Neural progenitor cell (in vitro differentiated cells): ENCODE measurements around the gene CNP. TPM values are rescaled to one million over a fixed set of nuclear protein-coding genes. Genes with fewer than 3 reads are reported as not detected.

Experiments
- DNase-seq: peaks from one replicate; pipeline ENCODE4 v3.0.0-alpha.2; 2016; ENCODE audit warnings: low spot score
- H2AFZ ChIP-seq: fragments of 200-600 bp; sonication (generic); replicated peaks from 2 replicates; pipeline ENCODE4 v1.6.1; 2016; ENCODE audit warnings: antibody characterized with exemption
- H3F3A ChIP-seq: fragments of 200-600 bp; sonication (generic); 2 replicates; pipeline ENCODE4 v1.6.1; 2016; ENCODE audit warnings: antibody characterized with exemption, low read depth
- H3K27ac ChIP-seq: fragments of 200-600 bp; sonication (generic); 2 replicates; pipeline ENCODE4 v1.5.1; 2016; ENCODE audit warnings: mild to moderate bottlenecking
- H3K27me3 ChIP-seq: fragments of 200-600 bp; sonication (generic); 2 replicates; pipeline ENCODE4 v1.6.1; 2016; ENCODE audit warnings: mild to moderate bottlenecking, moderate library complexity
- H3K36me3 ChIP-seq: fragments of 200-600 bp; sonication (generic); 2 replicates; pipeline ENCODE4 v1.5.1; 2016
- H3K4me1 ChIP-seq: fragments of 200-600 bp; sonication (generic); 2 replicates; pipeline ENCODE4 v1.6.1; 2016; ENCODE audit warnings: mixed run types
- H3K4me2 ChIP-seq: fragments of 200-600 bp; sonication (generic); 2 replicates; pipeline ENCODE4 v1.6.1; 2016
- H3K4me3 ChIP-seq: fragments of 200-600 bp; sonication (generic); 2 replicates; pipeline ENCODE4 v1.5.1; 2016
- H3K79me2 ChIP-seq: fragments of 200-600 bp; sonication (generic); 2 replicates; pipeline ENCODE4 v1.6.1; 2016; ENCODE audit warnings: low read depth
- H3K9ac ChIP-seq: fragments of 200-600 bp; sonication (generic); 2 replicates; pipeline ENCODE4 v1.6.1; 2016
- H3K9me3 ChIP-seq: fragments of 200-600 bp; sonication (generic); 2 replicates; pipeline ENCODE4 v1.5.1; 2016; ENCODE audit warnings: low read depth
- H4K20me1 ChIP-seq: fragments of 200-600 bp; sonication (generic); 2 replicates; pipeline ENCODE4 v1.6.1; 2016; ENCODE audit warnings: low read depth
- H3K27ac Mint-ChIP-seq: 3 replicates; pipeline ENCODE4 v1.8.0; 2021; ENCODE audit warnings: mixed read lengths
- H3K27me3 Mint-ChIP-seq: 2 replicates; pipeline ENCODE4 v1.8.0; 2022; ENCODE audit warnings: low read depth, mild to moderate bottlenecking, inconsistent platforms, moderate library complexity, mixed read lengths; ENCODE audit not compliant: insufficient read depth
- H3K36me3 Mint-ChIP-seq: 3 replicates; pipeline ENCODE4 v1.8.0; 2021; ENCODE audit warnings: mixed read lengths
- H3K4me1 Mint-ChIP-seq: 3 replicates; pipeline ENCODE4 v1.8.0; 2021; ENCODE audit warnings: mixed read lengths
- H3K4me3 Mint-ChIP-seq: 3 replicates; pipeline ENCODE4 v1.8.0; 2021; ENCODE audit warnings: mild to moderate bottlenecking, moderate library complexity, mixed read lengths
- H3K9me3 Mint-ChIP-seq: 3 replicates; pipeline ENCODE4 v1.8.0; 2020; ENCODE audit warnings: mixed read lengths
- CTCF ChIP-seq: fragments of 200-600 bp; sonication (generic); IDR thresholded peaks from 2 replicates; pipeline ENCODE4 v1.5.1; 2017; ENCODE audit warnings: antibody characterized with exemption, mild to moderate bottlenecking
- EZH2 ChIP-seq: fragments of 200-600 bp; sonication (generic); IDR thresholded peaks from 2 replicates; pipeline ENCODE4 v1.6.1; 2017; ENCODE audit warnings: antibody characterized with exemption, mild to moderate bottlenecking, moderate library complexity
- EZH2phosphoT487 ChIP-seq: fragments of 200-600 bp; sonication (generic); IDR thresholded peaks from 2 replicates; pipeline ENCODE4 v1.6.1; 2017; ENCODE audit warnings: antibody characterized with exemption
- total RNA-seq: library from RNA; depleted of rRNA; stranded (reverse); fragments of >200 nt; gene quantifications from 2 replicates; pipeline ENCODE4 v1.2.3, GENCODE V29; 2015; ENCODE audit warnings: low replicate concordance

The CNP gene
- total RNA-seq, 1 donor from 2014 or later = 38.6 TPM

- peaks cover 55% of the 10 kb centered on the region for H3F3A ChIP-seq
- no peaks in the 10 kb centered on the region for H3K9me3 ChIP-seq
- Mint-ChIP-seq H3K4me1 (peaks cover 56% of the 10 kb centered on the region), H3K4me3 (no peak overlapping the region), H3K27ac (no peak overlapping the region), H3K27me3 (peaks cover 5% of the 10 kb centered on the region), H3K36me3 (peaks cover 8% of the 10 kb centered on the region), H3K9me3 (no peaks in the 10 kb centered on the region)
- H3K27ac ChIP-seq = no peak overlapping the region
- peaks cover 31% of the 10 kb centered on the region for H3K4me1 ChIP-seq
- no peaks in the 10 kb centered on the region for H3K36me3 ChIP-seq
- H3K27me3 ChIP-seq = no peaks in the 10 kb centered on the region
- H3K79me2 ChIP-seq = peaks cover 19% of the 10 kb centered on the region
- H3K9ac ChIP-seq = no peak overlapping the region
- no peak overlapping the region for H3K4me3 ChIP-seq
- no peak overlapping the region for H2AFZ ChIP-seq
- TF ChIP-seq EZH2phosphoT487 (no peak), EZH2 (no peak), CTCF (no peak)
- no peak overlapping the region for H3K4me2 ChIP-seq
- no peak for DNase-seq
- H4K20me1 ChIP-seq = peaks cover 3% of the 10 kb centered on the region
Measured at GRCh38 chr17:42023524-42024349, 57.1 kb downstream of the CNP start.

GRCh38 chr17:42025191-42025579 is 58.6 kb downstream of the CNP start:
- no peak overlapping the region for H3K4me3 ChIP-seq
- H3F3A ChIP-seq = peaks cover 60% of the 10 kb centered on the region
- H2AFZ ChIP-seq = no peak overlapping the region
- Mint-ChIP-seq H3K4me3 (peak overlapping the region; percentile 77), H3K9me3 (no peaks in the 10 kb centered on the region), H3K4me1 (peaks cover 58% of the 10 kb centered on the region), H3K27me3 (peaks cover 7% of the 10 kb centered on the region), H3K27ac (no peak overlapping the region), H3K36me3 (peaks cover 8% of the 10 kb centered on the region)
- peaks cover 16% of the 10 kb centered on the region for H3K79me2 ChIP-seq
- peaks cover 3% of the 10 kb centered on the region for H4K20me1 ChIP-seq
- H3K27ac ChIP-seq = no peak overlapping the region
- no peaks in the 10 kb centered on the region for H3K9me3 ChIP-seq
- no peak for TF ChIP-seq EZH2phosphoT487
- peaks cover 32% of the 10 kb centered on the region for H3K4me1 ChIP-seq
- H3K4me2 ChIP-seq = no peak overlapping the region
- H3K27me3 ChIP-seq = no peaks in the 10 kb centered on the region
- DNase-seq = no peak
- no peak overlapping the region for H3K9ac ChIP-seq
- H3K36me3 ChIP-seq = no peaks in the 10 kb centered on the region

- no peaks in the 10 kb centered on the region for H3K9me3 Mint-ChIP-seq
- H3K4me2 ChIP-seq = no peak overlapping the region
Measured at GRCh38 chr17:42025936-42026335, 59.3 kb downstream of the CNP start.

More at GRCh38 chr17:42025936-42026335, 59.3 kb downstream of the CNP start:
- Histone ChIP-seq H4K20me1 (peaks cover under 1% of the 10 kb centered on the region), H3K9me3 (no peaks in the 10 kb centered on the region), H3K36me3 (no peaks in the 10 kb centered on the region), H3K27me3 (no peaks in the 10 kb centered on the region), H3K79me2 (peaks cover 8% of the 10 kb centered on the region), H3K27ac (no peak overlapping the region), H3K4me3 (no peak overlapping the region), H3K4me1 (peaks cover 29% of the 10 kb centered on the region), H3F3A (peaks cover 56% of the 10 kb centered on the region), H2AFZ (no peak overlapping the region), H3K9ac (no peak overlapping the region)
- H3K27ac Mint-ChIP-seq = peak overlapping the region; percentile 48
- no peak for TF ChIP-seq EZH2phosphoT487
- TF ChIP-seq EZH2 = no peak
- TF ChIP-seq CTCF = no peak
- DNase-seq = no peak
- H3K4me3 Mint-ChIP-seq = peak overlapping the region; percentile 1
- peaks cover 5% of the 10 kb centered on the region for H3K27me3 Mint-ChIP-seq
- H3K36me3 Mint-ChIP-seq = peaks cover 8% of the 10 kb centered on the region
- peaks cover 54% of the 10 kb centered on the region for H3K4me1 Mint-ChIP-seq
